ENCODE measurements around the gene IGF2R.

DNA sequence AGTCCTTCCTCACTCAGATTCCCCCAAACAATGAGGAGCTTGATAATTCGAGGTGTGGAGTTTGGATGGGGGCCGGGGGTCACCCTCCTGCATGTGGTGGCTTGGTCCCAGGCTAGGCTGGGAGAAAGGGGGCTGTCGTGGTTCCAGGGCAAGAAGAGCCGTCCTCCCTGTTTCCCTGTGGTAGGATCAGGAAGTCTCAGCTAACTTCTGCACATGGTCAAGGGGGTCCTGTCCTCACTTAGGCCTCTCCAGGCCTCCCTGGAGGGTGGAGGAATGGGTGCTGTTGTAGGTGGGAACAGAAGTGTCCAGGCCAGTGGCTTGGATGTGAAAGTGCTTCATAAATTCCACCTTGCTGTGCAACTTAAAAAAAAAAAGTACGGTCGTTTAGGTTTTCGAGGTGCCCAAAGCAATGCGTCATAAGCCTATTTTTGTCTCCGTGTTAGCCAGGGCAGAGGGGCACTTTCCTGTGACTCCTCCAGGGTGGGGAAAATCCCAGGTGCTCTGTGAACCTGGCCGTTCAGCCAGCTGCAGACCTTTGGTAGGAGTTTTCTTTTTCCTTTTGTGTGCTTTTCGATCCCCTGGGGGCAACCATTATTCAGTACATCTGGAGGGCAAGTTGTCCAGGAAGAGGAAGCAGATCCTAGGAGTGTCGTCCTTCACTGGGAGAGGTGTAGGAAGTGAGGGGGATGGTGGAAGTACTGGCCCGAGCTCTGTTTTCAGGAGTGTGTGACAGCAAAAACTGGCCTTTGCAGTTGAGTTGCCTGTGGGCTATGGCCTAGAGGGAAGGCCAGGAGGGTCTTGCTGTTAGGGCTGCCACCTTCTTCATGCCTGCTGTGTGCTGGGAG is 9.6 kb downstream of the IGF2R start:
- TF ChIP-seq, protein P1, sequence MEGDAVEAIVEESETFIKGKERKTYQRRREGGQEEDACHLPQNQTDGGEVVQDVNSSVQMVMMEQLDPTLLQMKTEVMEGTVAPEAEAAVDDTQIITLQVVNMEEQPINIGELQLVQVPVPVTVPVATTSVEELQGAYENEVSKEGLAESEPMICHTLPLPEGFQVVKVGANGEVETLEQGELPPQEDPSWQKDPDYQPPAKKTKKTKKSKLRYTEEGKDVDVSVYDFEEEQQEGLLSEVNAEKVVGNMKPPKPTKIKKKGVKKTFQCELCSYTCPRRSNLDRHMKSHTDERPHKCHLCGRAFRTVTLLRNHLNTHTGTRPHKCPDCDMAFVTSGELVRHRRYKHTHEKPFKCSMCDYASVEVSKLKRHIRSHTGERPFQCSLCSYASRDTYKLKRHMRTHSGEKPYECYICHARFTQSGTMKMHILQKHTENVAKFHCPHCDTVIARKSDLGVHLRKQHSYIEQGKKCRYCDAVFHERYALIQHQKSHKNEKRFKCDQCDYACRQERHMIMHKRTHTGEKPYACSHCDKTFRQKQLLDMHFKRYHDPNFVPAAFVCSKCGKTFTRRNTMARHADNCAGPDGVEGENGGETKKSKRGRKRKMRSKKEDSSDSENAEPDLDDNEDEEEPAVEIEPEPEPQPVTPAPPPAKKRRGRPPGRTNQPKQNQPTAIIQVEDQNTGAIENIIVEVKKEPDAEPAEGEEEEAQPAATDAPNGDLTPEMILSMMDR (IDR thresholded peaks at IDR 0.05): no peak
- no peak for TF ChIP-seq POLR2A (IDR thresholded peaks at IDR 0.05)

All from lower leg skin (tissue), 3 donors.